HepG2 (cell line): Measurements from ENCODE around the gene IL4I1. TPM values are rescaled to one million over a fixed set of nuclear protein-coding genes. Genes with fewer than 3 reads are reported as not detected.

Experiments
- ARNTL ChIP-seq: sonication (generic); formaldehyde crosslinking; IDR thresholded peaks from 2 replicates; pipeline ENCODE4 v1.4.0; 2020; ENCODE audit warnings: mild to moderate bottlenecking, missing genetic modification reagents
- BCL6 ChIP-seq: IDR thresholded peaks from 2 replicates; pipeline ENCODE4 v1.6.1; 2016; ENCODE audit warnings: missing genetic modification reagents, missing compliant biosample characterization
- CREB3 ChIP-seq: sonication (generic); formaldehyde crosslinking; IDR thresholded peaks from 2 replicates; pipeline ENCODE4 v1.5.0; 2020; ENCODE audit warnings: missing genetic modification reagents
- ETV5 ChIP-seq: IDR thresholded peaks from 2 replicates; pipeline ENCODE4 v1.6.1; 2018; ENCODE audit warnings: missing biosample characterization, missing genetic modification reagents, inconsistent platforms, borderline replicate concordance
- HNRNPK ChIP-seq: fragments of 200-400 bp; formaldehyde crosslinking; IDR thresholded peaks from 2 replicates; pipeline ENCODE4 v1.6.1; 2018; ENCODE audit warnings: low read length, low read depth, moderate library complexity, mild to moderate bottlenecking; ENCODE audit not compliant: poor library complexity, severe bottlenecking
- KMT2A ChIP-seq: sonication (generic); formaldehyde crosslinking; IDR thresholded peaks from 2 replicates; pipeline ENCODE4 v1.4.0; 2020; ENCODE audit warnings: missing genetic modification reagents
- MAF1 ChIP-seq: sonication (generic); formaldehyde crosslinking; IDR thresholded peaks from 2 replicates; pipeline ENCODE4 v1.5.0; 2020; ENCODE audit warnings: missing genetic modification reagents, borderline replicate concordance
- PPARG ChIP-seq: conservative IDR thresholded peaks from 2 replicates; pipeline ENCODE4 v1.6.1; 2016; ENCODE audit warnings: missing biosample characterization, missing genetic modification reagents
- SAFB2 ChIP-seq: sonication (generic); formaldehyde crosslinking; IDR thresholded peaks from 2 replicates; pipeline ENCODE4 v1.5.1; 2020; ENCODE audit warnings: missing genetic modification reagents, low read depth, mild to moderate bottlenecking, borderline replicate concordance
- TBX2 ChIP-seq: sonication (generic); formaldehyde crosslinking; IDR thresholded peaks from 2 replicates; pipeline ENCODE4 v1.5.0; 2020; ENCODE audit warnings: missing genetic modification reagents, mild to moderate bottlenecking, borderline replicate concordance
- ZBTB43 ChIP-seq: sonication (generic); formaldehyde crosslinking; conservative IDR thresholded peaks from 2 replicates; pipeline ENCODE4 v1.4.0; 2020; ENCODE audit warnings: missing genetic modification reagents
- ZKSCAN8 ChIP-seq: IDR thresholded peaks from 2 replicates; pipeline ENCODE4 v1.6.1; 2016; ENCODE audit warnings: borderline replicate concordance, missing genetic modification reagents, missing compliant biosample characterization
- ZNF10 ChIP-seq: sonication (generic); formaldehyde crosslinking; IDR thresholded peaks from 2 replicates; pipeline ENCODE4 v1.4.0; 2020; ENCODE audit warnings: mild to moderate bottlenecking, low read depth, missing genetic modification reagents, borderline replicate concordance
- ZNF275 ChIP-seq: sonication (generic); formaldehyde crosslinking; IDR thresholded peaks from 2 replicates; pipeline ENCODE4 v1.8.0; 2022; ENCODE audit warnings: missing genetic modification reagents, mild to moderate bottlenecking, inconsistent platforms, borderline replicate concordance
- ZNF510 ChIP-seq: sonication (generic); formaldehyde crosslinking; IDR thresholded peaks from 2 replicates; pipeline ENCODE4 v1.4.0; 2020; ENCODE audit warnings: low read depth, mild to moderate bottlenecking, missing genetic modification reagents
- ZNF629 ChIP-seq: sonication (generic); formaldehyde crosslinking; conservative IDR thresholded peaks from 2 replicates; pipeline ENCODE4 v1.5.0; 2020; ENCODE audit warnings: missing genetic modification reagents
- ZNF670 ChIP-seq: sonication (generic); formaldehyde crosslinking; IDR thresholded peaks from 2 replicates; pipeline ENCODE4 v1.8.0; 2022; ENCODE audit warnings: mild to moderate bottlenecking, missing genetic modification reagents, borderline replicate concordance
- ZNF724P ChIP-seq: sonication (generic); formaldehyde crosslinking; IDR thresholded peaks from 2 replicates; pipeline ENCODE4 v1.8.0; 2022; ENCODE audit warnings: missing genetic modification reagents, borderline replicate concordance
- ZNF761 ChIP-seq: sonication (generic); formaldehyde crosslinking; conservative IDR thresholded peaks from 2 replicates; pipeline ENCODE4 v1.4.0; 2020; ENCODE audit warnings: mild to moderate bottlenecking, missing genetic modification reagents
- ZNF772 ChIP-seq: sonication (generic); formaldehyde crosslinking; IDR thresholded peaks from 2 replicates; pipeline ENCODE4 v1.5.0; 2020; ENCODE audit warnings: mild to moderate bottlenecking, missing genetic modification reagents
- polyA plus RNA-seq, 8 experiments: library from polyadenylated mRNA; depleted of rRNA in 3 of 8; stranded (reverse) in 7 of 8; unstranded in 1 of 8; fragments of >200 nt; fragmentation: Illumina TruSeq in 4 of 8; extraction: Trizol in 4 of 8; gene quantifications; 2 replicates each; pipeline versions ENCODE4 v1.2.1 to v1.2.3, GENCODE V29; 2011 to 2016; ENCODE audit warnings: low read depth in 4 of 8, missing spikeins in 1 of 8, mixed read lengths in 1 of 8; ENCODE audit not compliant: insufficient read depth in 1 of 8
- total RNA-seq, 5 experiments: library from RNA; depleted of rRNA; stranded (reverse); fragments of >200 nt; fragmentation: Illumina TruSeq; extraction: Trizol; gene quantifications; 2 replicates each; pipeline ENCODE4 v1.2.3, GENCODE V29; 2016; ENCODE audit warnings: low read depth in 1 of 5

The IL4I1 gene
- total and polyA plus RNA-seq, 2 of the 13 experiments (the other 11 are each of a cell fraction or from before 2014, with no cell fraction given): not detected

GRCh38 chr19:49850221-49850486, 46.5 kb downstream of the IL4I1 start (continued):
- TF ChIP-seq ZNF275 (CRISPR knock-in tag): no peak
- TF ChIP-seq TBX2 (CRISPR knock-in tag): no peak
- TF ChIP-seq ZKSCAN8 (CRISPR knock-in tag): 0 out of 2 replicates have a peak, but pooled peaks have one; percentile 34
- no peak for TF ChIP-seq ZNF10
- TF ChIP-seq ZNF724P (CRISPR knock-in tag): no peak
- TF ChIP-seq ZNF510 (CRISPR knock-in tag): no peak
- no peak for TF ChIP-seq ARNTL (CRISPR knock-in tag)
- peak; percentile 10; the same call in 1 of the 2 replicates for TF ChIP-seq CREB3 (CRISPR knock-in tag)
- TF ChIP-seq ZNF670: no peak
- TF ChIP-seq PPARG: no peak
- 0 out of 2 replicates have a peak, but pooled peaks have one; percentile 3 for TF ChIP-seq MAF1 (CRISPR knock-in tag)
- TF ChIP-seq ZBTB43 (CRISPR knock-in tag): 0 out of 2 replicates have a peak, but pooled peaks have one; percentile 2
- TF ChIP-seq ZNF629 (CRISPR knock-in tag): no peak
- TF ChIP-seq ZNF772 (CRISPR knock-in tag): no peak
- no peak for TF ChIP-seq BCL6 (CRISPR knock-in tag)
- 0 out of 2 replicates have a peak, but pooled peaks have one; percentile 1 for TF ChIP-seq ETV5 (CRISPR knock-in tag)
- TF ChIP-seq HNRNPK: no peak
- no peak for TF ChIP-seq KMT2A (CRISPR knock-in tag)
- TF ChIP-seq ZNF761: no peak
- no peak for TF ChIP-seq SAFB2 (CRISPR knock-in tag)
